ENCODE results near the gene SYNGR3. TPM values are rescaled to one million over a fixed set of nuclear protein-coding genes. Genes with fewer than 3 reads are reported as not detected.

SYNGR3 gene
- total and polyA plus RNA-seq, 2 donors from 2014 or later, result 2.2 to 4.6 TPM

GRCh38 chr16:1993731-1994131 lies 4.0 kb downstream of the SYNGR3 start:
- H3K4me1 ChIP-seq (ENCODE audit: control insufficient read depth in 2 of 3, insufficient read depth in 2 of 3, low read depth in 1 of 3, low read length in 3 of 3), result peaks cover 0 to 11% (median 0%) of the 10 kb centered on the region in 3 donors
- FAIRE-seq (no peak), DNase-seq (peak in 2 of 5 donors; percentile 40 to 86)
- intact Hi-C loops (cut with DNase I), result no loop called here
- no peak overlapping the region for H3K4me3 ChIP-seq (ENCODE audit: low read length in 3 of 3)
- H3K36me3 ChIP-seq (ENCODE audit: control insufficient read depth in 2 of 3, insufficient read depth in 3 of 3, low read length in 3 of 3), result peaks cover 0 to 4% (median 2%) of the 10 kb centered on the region in 3 donors
- no peak overlapping the region for H3K27ac ChIP-seq (ENCODE audit: low read depth in 2 of 2, low read length in 2 of 2)
- TF ChIP-seq CTCF (IDR thresholded peaks at IDR 0.05; ENCODE audit: borderline replicate concordance, extremely low read depth, insufficient read depth), result no peak
- no peak overlapping the region for H3K9ac ChIP-seq (ENCODE audit: low read length in 3 of 3)
- peaks cover 15% of the 10 kb centered on the region for H3K27me3 ChIP-seq (ENCODE audit: control insufficient read depth, insufficient read depth, low read length)
- H3K9me3 ChIP-seq (ENCODE audit: control insufficient read depth in 2 of 3, insufficient read depth in 1 of 3, low read length in 3 of 3), result no peaks in the 10 kb centered on the region

DNA sequence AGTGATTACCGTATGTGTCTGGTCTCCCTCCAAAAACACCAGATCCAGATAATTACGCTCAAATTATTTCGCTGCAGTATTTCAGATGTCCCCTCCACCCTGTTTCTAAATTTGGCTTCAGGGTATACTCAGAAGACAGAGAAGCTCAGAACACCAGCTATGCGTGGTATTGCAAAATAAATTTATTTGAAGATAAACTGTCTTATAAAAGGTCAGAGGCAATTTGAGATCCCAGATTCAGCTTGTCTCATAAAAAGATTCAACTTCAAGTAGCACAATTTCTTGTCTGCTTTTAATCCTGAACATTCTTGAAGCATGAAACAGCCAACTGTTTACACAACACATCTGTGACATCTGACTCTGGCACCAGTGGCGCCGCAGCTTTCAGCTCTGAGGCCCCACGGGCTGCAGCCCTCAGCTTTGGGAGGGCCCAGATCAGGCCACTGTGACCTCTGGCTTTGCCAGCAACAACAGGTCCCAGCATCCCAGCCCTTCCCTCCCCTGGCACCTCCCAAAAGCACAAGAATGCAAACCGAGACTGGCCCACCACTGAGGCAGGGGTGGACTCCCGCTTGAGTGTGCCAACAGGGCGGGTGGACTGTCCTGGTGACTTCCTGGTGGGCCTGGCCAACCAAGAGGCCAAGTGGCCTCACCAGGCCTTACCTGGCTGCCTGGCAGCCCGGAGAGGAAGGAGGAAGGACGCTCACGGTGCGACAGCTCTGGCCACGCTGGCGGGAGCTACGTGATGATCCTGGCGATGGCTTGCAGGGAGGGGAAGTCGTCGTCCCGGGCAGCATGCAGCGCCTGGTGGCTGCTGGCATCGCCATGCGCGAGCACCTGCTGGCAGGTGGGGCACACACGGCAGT lies 8.0 kb downstream of the SYNGR3 start:
- no peaks in the 10 kb centered on the region for H3K27me3 ChIP-seq (ENCODE audit: control insufficient read depth, insufficient read depth, low read length)
- H3K36me3 ChIP-seq (ENCODE audit: control insufficient read depth in 2 of 3, insufficient read depth in 3 of 3, low read length in 3 of 3), result peaks cover 0 to 30% (median 14%) of the 10 kb centered on the region in 3 donors
- DNase-seq (no peak), FAIRE-seq (no peak)
- no peaks in the 10 kb centered on the region for H3K4me1 ChIP-seq (ENCODE audit: control insufficient read depth in 2 of 3, insufficient read depth in 2 of 3, low read depth in 1 of 3, low read length in 3 of 3)
- intact Hi-C loops (cut with DNase I), result no loop called here
- H3K27ac ChIP-seq (ENCODE audit: low read depth in 2 of 2, low read length in 2 of 2), result no peak overlapping the region
- no peaks in the 10 kb centered on the region for H3K9me3 ChIP-seq (ENCODE audit: control insufficient read depth in 2 of 3, insufficient read depth in 1 of 3, low read length in 3 of 3)
- no peak overlapping the region for H3K4me3 ChIP-seq (ENCODE audit: low read length in 3 of 3)
- TF ChIP-seq CTCF (IDR thresholded peaks at IDR 0.05; ENCODE audit: borderline replicate concordance, extremely low read depth, insufficient read depth), result no peak
- H3K9ac ChIP-seq (ENCODE audit: low read length in 3 of 3), result no peak overlapping the region

GRCh38 chr16:1998360-1998835 lies 8.6 kb downstream of the SYNGR3 start:
- FAIRE-seq (no peak), DNase-seq (no peak)
- Histone ChIP-seq H3K9me3 (ENCODE audit: control insufficient read depth in 2 of 3, insufficient read depth in 1 of 3, low read length in 3 of 3) (no peaks in the 10 kb centered on the region), H3K27me3 (ENCODE audit: control insufficient read depth, insufficient read depth, low read length) (no peaks in the 10 kb centered on the region), H3K36me3 (ENCODE audit: control insufficient read depth in 2 of 3, insufficient read depth in 3 of 3, low read length in 3 of 3) (peaks cover 0 to 33% (median 14%) of the 10 kb centered on the region in 3 donors), H3K4me3 (ENCODE audit: low read length in 3 of 3) (no peak overlapping the region), H3K27ac (ENCODE audit: low read depth in 2 of 2, low read length in 2 of 2) (no peak overlapping the region), H3K4me1 (ENCODE audit: control insufficient read depth in 2 of 3, insufficient read depth in 2 of 3, low read depth in 1 of 3, low read length in 3 of 3) (no peaks in the 10 kb centered on the region), H3K9ac (ENCODE audit: low read length in 3 of 3) (no peak overlapping the region)
- TF ChIP-seq CTCF (IDR thresholded peaks at IDR 0.05; ENCODE audit: borderline replicate concordance, extremely low read depth, insufficient read depth), result no peak
- intact Hi-C loops (cut with DNase I), result no loop called here
